HG03280 (cell line): ENCODE data around the gene PPP2R5C.
A peak's percentile ranks its signal among the peaks of the same experiment; 100 is the strongest.
"Not testable (repeated sequence)": the region's sequence is repeated elsewhere in the genome, so short reads cannot be mapped to it uniquely, and the experiment has no call there.

Experiments
- ATAC-seq: cut with Tn5 transposase; IDR thresholded peaks from one replicate; pipeline ENCODE4 v1.9.1; 2021; ENCODE audit warnings: mild to moderate bottlenecking, moderate library complexity; ENCODE audit not compliant: unreplicated experiment

The PPP2R5C gene

DNA sequence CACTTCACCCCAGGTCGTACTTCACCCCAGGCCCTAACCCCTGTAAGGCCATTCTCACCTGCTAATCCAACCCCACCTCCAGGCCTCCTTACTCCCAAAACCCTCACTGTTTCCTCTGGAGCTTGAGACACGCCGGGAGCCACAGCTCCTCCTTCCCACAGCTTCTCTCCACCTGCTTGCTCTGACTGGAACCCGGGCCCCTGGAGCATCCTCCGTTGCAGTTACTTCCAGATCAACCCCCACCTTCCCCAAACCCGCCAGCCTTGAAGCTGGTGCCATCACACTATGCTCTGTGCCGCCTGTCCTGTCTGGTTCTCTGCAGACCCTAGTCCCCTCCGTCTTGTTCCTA, 34.6 kb upstream of the PPP2R5C start:
- no peak for ATAC-seq

DNA sequence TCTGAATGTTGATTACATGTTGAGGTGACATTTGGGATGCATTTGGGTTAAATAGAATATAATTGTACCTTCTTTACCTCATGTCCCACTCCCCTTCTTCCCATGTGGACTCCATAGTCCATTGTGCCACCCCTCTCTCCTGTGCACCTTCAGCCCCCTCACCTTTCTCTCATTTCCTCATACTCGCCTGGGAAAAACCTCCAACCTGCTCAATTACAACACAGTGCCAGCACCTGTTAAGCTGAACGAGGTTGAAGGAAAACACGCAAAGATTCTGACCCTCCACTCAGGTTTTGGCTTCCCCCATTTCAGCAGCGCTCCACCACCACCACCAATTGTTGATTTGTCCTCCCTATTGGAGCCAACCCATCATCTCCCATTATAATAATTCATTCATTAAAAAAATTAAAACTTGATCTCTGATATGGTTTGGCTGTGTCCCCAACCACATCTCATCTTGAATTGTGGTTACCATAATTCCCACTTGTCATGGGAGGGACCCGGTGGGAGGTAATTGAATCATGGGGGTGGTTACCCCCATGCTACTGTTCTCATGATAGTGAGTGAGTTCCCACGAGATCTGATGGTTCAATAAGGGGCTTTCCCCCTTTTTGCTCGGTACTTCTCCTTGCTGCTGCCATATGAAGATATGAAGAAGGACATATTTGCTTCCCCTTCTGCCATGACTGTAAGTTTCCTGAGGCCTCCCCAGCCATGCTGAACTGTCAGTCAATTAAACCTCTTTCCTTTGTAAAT, 33.7 kb upstream of the PPP2R5C start:
- ATAC-seq = no peak

DNA sequence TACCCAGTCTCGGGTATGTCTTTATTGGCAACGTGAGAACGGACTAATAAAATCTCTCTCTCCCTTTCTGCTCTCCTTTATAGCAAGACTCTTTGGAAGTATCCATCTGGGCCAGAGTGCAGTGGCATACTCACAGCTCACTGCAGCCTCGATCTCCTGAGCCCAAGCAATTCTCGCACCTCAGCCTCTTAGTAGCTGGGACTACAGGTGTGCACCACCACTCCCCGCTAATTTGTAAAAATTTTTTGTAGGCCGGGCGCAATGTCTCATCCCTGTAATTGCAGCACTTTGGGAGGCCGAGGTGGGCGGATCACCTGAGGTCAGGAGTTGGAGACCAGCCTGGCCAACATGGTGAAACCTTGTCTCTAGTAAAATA, 33.2 kb upstream of the PPP2R5C start:
- ATAC-seq = no peak

DNA sequence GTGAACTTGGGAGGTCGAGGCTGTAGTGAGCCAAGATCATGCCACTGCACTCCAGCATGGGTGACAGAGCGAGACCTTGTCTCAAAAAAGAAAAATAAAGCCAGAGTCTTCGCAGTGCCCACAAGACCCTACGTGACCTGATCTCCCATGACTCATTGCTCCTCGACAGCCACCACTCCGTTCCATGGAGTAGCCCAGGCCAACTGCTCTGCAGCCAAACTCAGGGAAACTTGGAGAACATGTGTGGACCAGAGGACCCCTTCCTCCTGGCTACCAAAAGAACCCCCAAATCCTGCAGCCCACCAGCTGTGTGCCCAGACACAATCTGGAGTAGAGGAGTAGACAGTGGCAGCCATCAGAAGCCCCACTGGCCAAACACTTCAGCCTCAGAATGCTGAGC, 32.1 kb upstream of the PPP2R5C start:
- ATAC-seq = no peak

DNA sequence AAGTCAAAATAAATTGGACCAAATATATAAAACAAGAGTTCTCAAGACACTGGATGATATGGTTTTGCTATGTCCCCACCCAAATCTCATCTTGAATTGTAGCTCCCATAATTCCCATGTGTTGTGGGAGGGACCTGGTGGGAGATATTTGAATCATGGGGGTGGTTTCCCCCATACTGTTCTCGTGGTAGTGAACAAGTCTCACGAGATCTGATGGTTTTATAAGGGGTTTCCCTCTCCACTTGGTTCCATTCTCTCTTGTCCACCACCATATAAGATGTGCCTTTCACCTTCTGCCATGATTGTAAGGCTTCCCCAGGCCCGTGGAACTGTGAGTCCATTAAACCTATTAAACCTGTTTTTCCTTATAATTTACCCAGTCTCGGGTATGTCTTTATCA, 31.4 kb upstream of the PPP2R5C start:
- not testable (repeated sequence) for ATAC-seq

DNA sequence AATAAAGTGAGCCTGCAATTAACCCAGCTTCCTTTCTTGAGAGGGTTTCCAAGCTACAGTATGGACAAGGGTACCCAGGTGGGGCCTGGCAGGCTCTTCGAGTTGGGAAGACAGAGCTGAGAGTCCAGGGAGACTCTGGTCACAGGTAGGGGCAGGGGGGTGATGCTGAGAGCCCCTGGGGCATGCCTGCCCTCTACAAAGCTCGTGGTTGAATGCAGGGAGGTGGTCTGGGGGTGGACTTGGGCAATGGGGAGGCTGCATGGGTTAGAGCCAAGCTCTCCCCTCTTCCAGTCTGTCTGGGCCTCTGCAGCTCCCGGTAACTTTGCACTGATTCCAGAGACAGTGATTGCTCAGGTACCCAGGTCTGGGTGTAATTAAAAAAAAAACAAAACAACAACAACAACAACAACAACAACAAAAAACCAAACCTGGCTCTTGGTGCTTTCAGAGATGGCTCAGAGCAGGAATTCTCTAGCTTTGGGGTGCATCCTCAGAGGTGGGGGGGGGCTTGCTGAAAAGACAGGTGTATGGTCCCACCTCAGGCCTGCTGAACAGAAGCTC, 30.8 kb upstream of the PPP2R5C start:
- ATAC-seq = no peak

DNA sequence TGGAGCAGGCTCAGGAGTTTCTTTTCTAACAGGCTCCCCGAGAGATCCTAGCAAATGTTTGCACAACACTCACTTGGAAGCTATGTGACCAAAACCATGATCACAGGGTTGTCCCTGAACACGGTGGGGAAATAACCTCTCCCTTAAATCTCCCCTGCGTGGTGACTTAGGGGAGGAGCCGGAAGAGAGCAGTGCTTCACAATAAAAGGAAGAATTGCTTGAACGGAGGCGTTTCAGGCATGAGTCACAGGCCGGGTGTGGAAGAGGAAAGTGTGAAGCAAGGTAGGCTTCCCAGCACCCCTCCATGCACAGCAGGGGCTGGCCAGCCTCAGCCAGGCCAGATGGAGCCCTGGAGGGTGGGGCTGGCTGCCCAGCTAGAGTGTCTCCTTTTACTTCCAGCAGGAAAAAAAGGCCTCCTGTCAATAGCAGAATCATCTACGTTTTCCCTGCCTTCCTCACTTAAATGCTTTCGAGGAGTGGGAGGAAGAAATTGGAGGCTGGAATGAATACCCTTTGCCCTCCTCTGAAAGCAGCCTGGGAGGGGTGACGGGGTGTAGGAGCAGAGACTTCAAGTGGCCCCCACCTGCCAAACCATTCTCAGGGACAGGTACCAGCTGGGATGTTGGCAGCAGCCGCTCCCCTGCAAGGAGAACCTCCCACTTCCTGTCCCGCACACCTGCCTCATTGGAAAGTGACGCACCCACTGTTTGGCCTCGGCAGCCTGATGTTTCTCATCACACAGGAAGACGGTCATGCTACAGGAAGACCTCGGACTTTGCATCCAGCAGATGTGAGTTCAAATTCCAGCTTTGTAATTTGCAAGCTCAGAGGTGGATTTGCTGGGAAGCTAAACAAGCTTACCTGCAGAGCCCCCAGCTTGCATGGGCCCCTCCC, 30.1 kb upstream of the PPP2R5C start:
- ATAC-seq = peak; percentile 82

DNA sequence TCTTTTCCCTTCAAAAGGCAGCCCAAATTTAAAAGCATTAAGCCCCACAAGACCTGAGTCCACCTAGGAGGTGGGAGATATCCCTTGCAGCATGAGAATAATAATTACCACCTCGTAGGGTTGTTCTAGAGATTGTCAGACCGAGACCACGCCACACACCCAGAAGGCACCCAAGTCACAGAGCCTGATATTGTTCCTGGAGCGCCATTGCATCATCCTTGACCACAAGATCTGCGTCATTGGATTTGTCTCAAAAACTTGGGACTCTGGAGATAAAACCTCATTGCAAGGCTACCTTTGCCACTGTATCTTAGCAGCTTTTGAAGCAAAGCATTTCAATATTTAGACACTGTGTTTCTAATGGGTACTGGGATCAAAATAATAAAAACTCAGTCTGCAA, 29.4 kb upstream of the PPP2R5C start:
- no peak for ATAC-seq

DNA sequence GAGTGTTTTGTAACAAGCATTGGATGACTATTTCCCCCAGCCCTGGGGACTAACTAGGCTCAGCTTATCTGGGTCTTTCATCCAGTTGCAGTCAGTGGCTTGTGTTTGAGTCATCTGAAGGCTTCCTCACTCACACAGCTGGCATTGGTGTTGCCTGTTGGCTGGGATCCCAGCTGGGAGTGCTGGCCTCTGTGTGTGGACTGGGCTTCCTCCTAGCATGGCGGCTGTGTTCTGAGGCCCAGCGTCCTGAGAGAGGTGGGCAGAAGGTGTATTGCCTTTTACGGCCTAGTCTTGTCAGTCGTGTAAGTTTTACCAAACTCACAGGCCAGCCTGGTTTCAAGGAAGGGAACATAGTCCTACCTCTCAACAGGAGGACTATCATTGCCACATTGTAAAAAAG, 28.3 kb upstream of the PPP2R5C start:
- ATAC-seq = no peak

DNA sequence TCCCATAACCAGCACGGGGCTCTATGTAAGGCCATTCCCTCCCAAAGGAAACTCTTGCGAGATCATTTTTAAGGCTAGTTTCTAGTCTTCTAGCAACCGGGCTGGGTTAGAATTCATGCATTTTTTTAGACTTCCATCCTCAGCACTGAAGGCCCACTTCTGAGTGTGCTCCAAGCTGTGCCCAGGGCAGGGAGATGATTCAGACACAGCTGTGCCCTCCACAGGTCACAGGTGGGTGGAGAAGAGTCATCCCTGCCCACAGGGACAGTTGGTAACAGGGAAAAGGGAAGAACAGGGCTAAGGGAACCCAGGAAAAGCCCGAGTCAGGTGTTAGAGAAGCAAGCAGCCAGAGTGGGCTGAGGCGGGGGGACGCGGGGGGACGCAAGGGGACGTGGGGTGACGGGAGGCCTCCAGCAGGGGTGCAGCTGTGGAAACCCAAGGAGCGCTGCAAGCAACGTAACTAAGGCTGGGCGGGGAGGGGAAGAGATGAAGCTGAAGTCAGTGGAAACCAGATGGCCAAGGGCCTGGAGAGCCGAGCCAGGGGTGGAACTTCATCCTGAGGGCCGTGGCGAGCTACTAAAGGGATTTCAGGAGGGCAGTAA, 27.2 kb upstream of the PPP2R5C start:
- ATAC-seq = no peak

DNA sequence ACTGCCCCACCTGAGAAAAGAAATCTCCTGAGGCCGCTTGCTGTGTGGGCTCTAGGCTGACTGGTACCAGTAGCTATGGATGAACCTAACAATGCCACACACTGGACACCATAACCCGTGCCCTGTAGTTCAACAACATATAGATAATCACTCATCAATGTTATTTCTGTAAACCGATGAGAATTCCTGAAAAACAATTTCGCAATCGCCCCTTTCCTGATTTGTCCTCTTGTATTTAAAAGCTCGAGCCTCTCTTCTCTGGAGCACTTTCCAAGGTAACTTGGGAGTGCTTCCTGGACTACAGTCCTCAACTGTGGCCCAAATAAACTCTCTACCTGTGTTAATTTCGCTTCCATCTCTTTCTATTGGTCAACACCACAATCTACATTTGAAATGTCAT, 26.1 kb upstream of the PPP2R5C start:
- ATAC-seq = no peak

DNA sequence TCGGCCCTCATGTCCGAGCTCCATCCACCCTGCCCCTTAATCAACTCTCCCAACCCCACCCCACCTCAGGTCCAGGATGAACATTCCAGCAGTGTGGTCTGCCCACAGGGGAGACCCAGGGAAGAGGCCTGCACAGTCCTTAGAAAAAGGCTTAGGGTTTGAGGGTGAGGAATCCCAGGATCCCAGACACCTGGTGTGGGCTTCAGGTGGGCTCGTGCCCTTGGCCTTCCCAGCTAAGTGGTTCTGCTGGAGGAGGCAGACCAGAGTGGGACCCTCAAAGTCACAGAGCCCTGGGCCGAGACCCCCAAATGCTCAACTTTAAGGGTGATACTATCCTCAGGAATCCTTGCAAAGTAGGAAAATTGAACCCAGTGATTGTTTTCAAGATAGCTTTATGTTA, 25.4 kb upstream of the PPP2R5C start:
- no peak for ATAC-seq

DNA sequence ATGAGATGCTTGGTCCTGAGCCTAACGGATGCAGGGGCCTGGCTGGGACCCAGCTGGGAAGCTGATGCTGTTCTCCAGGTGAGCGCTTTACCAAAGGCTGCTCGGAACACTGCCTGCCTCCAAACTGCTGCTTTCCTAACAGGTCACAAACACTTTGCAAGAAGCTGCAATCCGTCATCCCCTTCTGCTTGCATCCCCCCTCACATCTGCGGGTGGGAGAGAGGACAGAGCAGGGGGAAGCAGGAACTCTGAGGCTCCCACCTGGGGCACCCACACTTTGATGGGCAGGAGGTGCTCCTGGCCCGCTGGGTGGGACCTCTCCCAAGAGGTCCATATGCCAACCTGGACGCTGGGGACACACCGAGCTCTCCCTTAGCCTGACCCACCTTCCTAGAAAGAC, 24.9 kb upstream of the PPP2R5C start:
- ATAC-seq = no peak

DNA sequence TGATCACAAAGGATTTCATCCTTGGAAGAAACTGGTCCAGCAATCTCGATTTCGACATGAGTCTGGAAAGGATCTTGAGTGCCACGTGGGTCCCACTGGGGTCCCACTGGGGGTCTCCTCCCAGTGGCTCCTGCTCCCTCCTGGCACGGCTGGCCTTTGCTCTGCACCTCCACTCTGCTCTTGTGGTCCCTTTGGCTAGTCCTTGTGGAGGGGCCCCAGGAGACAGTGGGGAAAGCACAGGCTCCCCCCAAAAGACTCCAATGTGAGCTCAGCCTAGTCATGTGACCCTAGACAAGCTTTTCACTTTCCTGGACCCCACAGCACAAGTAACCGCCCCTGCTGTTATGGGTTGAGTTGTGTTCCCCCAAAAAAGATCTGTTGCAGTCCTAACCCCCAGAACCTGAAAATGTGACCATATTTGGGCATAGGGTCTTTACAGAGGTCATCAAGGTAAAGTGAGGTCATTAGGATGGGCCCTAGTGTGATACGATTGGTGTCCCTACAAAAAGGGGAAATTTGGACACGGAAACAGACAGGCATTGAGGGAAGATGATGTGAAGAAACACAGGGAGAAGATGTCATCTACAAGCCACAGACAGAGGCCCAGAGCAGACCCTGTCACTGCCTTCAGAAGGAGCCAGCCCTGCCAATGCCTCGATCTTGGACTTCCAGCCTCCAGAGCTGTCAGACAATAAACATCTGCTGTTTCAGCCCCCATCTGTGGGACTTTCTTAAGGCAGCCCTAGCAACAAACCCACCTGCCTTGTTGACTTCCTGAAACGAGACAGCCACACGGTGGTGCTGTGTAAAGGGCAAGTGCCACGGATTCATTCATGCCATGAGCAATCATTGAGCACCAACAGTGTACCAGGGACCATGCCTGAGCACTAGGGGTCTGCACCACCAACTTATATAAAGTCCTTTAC, 23.8 kb upstream of the PPP2R5C start:
- no peak for ATAC-seq

DNA sequence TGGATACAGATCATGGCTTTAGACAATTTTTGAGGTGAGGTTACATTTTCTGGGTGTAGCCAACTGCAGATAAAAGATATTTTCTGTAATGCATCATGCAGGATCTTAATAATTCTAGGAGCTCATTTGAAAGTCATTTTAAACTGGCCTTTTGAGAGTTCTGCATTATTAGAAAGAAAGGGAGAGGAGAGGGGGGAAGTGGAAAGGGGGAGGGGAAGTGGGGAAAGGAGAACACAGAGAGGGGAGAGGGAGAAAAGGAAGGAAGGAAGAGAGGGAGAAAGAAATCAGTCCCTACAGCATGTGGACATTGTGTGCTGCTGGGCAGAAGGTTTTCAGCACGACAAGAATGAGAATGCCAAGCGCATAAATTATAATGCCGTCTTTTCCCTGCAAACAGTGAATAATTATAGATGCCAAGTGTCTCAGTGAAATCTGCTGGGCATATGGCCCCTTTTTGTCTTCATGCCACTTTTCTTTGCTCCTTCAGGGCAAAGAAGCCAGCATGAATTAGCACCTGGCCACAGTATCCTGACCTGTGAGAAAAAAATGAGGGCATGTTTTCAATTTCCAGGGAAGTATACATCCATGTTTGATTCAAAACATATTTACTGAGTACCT, 22.7 kb upstream of the PPP2R5C start:
- no peak for ATAC-seq

DNA sequence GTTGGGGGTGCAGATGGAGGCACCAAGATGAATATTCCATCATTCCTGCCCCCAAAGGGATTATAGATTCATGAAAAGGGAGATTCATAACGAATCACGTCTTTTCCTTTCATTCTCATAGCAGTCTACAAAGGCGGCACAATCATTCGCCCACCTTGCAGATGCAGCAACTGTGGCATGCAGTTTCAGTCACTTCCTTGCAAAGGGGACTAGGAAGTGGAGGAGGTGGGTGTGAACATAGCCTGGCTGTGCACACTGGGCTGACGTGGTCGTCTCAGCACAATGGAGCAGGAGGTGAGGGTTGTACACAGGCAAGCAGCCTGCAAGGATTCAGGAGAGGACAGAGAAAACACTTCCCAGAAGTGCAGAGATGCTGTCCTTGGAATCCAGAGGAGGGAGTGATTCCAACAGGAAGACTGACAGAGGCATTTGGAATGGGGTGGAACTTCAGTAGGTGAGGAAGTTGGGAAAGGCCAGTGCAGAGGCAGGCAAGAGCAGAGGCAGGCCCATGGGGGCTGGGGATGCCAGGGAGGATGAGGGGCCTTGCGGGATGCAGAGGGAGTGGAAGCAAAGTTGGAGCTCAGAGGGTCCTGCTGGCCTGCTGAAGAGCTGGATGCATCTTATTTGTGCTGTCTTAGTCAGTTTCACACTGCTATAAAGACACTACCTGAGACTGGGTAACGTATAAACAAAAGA, 21.9 kb upstream of the PPP2R5C start:
- ATAC-seq = no peak

DNA sequence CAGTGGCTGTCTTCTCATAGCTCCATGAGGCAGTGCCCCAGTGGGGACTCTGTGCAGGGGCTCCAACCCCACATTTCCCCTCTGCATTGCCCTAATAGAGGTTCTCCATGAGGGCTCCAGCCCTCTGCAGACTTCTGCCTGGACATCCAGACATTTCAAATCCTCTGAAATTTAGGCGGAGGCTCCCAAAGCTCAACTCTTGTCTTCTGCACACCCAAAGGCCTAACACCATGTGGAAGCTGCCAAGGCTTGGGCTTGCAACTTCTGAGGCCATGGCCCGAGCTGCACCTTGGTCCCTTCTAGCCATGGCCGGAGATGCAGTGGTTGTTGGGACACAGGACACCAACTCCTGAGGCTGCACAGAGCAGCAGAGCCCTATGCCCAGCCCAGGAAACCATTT, 20.5 kb upstream of the PPP2R5C start:
- ATAC-seq = no peak

DNA sequence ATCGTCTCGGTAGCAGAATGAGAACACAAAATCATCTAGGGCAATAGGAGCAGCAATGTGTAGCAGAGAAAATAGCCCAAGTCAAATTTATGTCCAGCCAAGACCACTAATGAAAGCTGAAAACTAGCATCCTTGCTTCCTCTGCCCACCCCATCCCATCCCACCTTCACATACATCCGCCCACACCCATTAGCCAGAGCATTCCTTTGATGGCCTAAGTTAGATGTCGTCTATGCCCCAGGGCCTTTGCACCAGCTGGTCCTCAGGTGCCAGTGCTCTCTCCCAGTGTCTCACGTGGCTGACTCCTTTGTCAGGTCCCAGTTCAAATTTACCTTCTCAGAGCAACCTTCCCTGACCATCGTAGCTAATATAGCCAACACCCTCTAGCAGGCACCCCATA, 17.8 kb upstream of the PPP2R5C start:
- no peak for ATAC-seq

DNA sequence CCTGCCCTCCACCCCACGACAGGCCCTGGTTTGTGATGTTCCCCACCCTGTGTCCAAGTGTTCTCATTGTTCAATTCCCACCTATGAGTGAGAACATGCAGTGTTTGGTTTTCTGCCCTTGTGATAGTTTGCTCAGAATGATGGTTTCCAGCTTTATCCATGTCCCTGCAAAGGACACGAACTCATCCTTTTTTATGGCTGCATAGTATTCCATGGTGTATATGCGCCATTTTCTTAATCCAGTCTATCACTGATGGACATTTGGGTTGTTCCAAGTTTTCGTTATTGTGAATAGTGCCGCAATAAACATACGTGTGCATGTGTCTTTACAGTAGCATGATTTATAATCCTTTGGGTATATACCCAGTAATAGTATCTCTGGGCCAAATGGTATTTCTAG, 17.1 kb upstream of the PPP2R5C start:
- not testable (repeated sequence) for ATAC-seq

DNA sequence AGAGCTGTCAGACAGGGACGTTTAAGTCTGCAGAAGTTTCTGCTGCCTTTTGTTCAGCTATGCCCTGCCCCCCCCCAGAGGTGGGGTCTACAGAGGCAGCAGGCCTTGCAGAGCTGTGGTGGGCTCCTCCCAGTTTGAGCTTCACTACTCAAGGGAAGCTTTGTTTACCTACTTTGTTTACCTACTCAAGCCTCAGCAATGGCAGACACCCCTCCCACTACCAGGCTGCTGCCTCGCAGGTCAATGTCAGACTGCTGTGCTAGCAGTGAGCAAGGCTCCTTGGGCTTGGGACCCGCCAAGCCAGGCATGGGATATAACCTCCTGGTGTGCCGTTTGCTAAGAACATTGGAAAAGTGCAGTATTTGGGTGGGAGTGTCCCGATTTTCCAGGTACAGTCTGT, 11.8 kb upstream of the PPP2R5C start:
- ATAC-seq = not testable (repeated sequence)
